Suppressor macrophage (primary cell): ENCODE measurements around the gene CD276.
A peak's percentile ranks its signal among the peaks of the same experiment; 100 is the strongest.

Experiments used
- DNase-seq, 4 experiments: peaks; one replicate each; pipeline ENCODE4 v3.0.0-alpha.2; 2020 to 2022

CD276 gene

DNA sequence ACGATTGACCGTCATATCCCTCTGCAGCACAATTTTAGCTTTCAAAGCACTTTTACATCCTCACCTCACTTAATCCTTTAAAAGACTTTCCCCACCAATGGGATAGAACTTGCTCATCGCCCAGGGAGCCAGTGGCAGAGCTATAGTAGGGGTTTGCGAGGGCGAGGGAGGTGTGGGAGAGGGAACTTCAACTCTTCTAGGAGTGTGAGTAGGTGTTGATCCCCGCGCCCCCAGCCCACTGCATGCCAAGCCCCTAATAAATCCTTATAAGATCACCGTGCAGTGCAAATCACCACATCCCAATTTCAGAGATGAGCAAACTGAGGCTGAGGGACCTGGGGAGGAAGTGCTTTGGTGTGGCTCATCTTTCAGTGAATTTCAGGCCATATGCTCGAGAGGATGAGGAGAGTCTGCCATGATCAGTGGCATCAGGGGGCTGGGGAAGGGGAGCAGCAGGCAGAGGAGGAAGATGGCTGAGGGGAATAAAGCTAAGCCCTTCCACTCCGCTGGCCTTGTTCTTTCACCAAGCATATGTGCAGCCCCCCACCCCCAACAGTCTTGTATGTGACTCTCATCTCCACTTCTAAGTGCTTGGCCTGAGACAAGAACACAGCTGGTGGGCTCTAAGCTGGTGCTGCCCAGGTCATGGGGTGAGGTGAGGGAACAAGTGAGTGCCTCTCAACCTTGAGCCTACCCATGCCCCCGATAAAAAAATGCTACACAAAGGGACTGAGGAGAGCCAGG is 63.8 kb downstream of the CD276 start:
- no peak for DNase-seq

DNA sequence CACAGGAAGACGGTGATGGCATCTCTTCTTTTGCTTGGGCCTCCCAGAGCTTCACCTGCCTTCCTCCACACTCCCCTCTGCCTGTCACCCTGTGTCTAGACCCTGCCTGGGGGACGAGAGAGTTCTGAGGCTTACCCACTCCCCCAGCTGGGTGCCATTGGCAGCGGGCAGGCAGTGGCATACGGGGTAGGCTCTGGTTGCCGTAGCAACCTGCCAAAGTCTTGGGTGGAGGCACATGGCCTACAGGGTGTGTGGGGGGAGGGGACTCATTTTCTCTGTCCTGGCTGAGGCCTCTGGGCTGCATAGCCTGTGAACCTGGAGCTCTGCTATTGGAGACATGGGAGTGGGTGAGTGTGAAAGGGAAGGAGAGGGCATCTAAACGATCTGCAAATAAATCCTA is 64.5 kb downstream of the CD276 start:
- DNase-seq: no peak

DNA sequence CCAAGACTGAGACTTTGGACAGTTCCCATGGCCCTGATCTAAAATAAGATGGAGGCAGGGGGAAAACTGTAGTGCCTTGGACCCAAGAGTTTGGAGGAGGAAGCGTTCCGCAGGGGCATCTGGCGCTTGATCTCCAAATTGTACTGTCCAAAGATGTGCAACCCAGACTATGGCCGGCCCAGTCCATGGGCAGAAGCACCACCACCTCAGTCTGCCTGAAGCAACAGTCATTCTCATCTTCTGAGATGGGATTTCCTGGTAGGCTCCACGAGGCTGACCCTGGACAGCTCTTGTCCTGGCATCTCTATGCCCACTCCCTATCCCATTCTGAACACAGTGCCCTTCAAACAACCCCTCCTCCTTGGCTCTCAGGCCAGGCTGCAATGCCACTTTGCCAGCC is 65.3 kb downstream of the CD276 start:
- DNase-seq: no peak

DNA sequence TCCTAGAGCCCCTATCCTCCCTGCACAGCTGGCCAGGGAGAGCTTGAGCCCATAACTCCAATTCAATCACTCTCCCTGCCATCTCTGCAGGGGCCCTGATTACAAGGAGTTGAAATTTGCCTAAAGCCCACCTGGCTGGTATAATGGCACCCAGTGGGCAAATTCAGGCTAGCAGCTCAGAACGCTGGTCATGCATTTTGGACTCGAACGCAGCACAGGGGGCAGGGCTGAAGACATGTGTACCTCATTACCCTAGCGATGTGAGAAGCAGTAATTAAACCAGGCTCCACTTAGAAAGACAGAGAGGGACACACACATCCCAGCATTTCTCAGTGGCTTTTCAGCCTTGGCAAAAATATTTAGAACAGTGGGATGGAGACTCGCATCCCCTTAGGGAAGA is 65.8 kb downstream of the CD276 start:
- no peak for DNase-seq

DNA sequence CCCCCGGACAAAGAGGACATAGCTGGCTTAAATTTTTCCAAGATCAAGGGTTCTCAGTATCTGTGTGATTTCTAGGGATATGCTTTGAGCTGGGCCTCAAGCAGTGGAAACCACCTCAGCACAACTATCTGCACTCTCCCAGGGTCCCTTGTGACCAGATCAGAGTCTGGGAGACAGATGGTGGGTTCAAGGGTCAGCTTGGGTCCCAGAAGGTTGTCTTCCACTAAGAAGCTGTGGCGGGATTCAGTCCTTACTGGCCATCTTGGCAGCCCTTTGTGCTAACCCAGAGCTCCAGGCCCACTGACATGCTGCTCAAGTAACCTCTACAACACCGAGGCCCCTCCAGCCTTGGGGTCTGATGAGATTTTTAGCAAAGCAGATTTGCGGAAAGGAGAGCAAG is 66.3 kb downstream of the CD276 start:
- no peak for DNase-seq

DNA sequence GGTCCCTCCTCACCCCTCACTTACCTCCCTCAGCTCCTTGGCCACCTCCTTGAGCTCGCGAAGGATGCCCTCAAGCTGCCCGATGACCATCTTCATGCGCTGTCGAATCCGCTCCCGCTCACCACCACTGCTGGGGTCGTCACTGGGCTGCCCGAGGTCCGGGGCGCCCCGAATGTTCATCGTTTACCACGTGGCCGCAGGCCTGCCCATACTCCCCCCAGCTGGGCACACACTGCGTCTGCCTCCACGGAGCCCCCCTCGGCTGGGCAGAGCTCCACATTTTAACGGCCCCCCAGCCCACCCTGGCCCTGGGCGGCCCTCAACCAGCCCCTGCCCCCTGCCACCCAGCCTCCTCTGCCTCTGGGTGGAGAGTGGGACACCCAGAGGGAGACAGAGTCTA is 66.8 kb downstream of the CD276 start:
- no peak for DNase-seq

- no peak for DNase-seq
These were observed 67.3 kb downstream of the CD276 start for GRCh38 chr15:73751511-73751898.

GRCh38 chr15:73751899-73752805 is 68.0 kb downstream of the CD276 start:
- DNase-seq: no peak

- no peak for DNase-seq
These were observed 68.6 kb downstream of the CD276 start for GRCh38 chr15:73752806-73753193.

- peak in 2 of 4 experiments; percentile 9 to 24 for DNase-seq
These were observed 69.3 kb downstream of the CD276 start, which contains the start of gene INSYN1 for GRCh38 chr15:73753250-73754130. Gene INSYN1 (minus strand): TSS chr15:73753351. CDS start chr15:73751130, 2,221 bp downstream.

- peak in 2 of 4 experiments; percentile 20 to 23 for DNase-seq
These were observed 70.3 kb downstream of the CD276 start for GRCh38 chr15:73754461-73754860.

DNA sequence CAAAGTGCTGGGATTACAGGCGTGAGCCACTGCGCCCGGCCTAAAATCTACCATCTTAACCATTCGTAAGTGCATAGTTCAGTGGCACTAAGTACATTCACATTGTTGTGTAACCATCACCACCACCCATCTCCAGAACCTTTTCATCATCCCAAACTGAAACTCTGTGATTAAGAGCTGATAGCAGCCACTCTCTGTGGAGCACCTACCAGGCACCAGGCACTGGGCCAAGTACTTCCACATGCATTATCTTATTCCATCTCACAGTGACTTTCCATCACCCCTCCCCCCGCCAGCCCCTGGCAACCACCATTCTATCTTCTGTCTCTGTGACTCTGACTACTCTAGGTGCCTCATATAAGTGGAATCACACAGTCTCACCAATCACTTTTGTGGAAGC is 71.3 kb downstream of the CD276 start:
- no peak for DNase-seq

GRCh38 chr15:73755946-73756345 is 71.8 kb downstream of the CD276 start:
- DNase-seq: no peak

DNA sequence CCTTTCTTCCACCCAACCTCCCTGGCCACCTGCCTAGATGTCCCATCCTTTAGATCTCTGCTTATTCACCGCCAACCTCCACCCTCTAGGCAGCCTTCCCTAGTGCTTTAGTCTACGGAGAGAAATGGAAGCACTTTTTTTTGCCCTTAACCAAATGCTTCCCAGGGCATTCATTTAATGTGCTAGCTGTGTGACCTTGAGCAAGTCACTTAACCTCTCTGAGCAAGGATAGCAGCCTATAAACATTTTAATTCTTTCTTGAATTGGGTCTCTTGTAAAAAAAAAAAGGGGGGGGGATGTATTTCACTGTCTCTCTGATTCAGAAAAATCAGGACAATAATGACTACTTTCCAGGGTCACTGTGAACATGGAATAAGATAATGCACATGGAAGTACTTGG is 72.2 kb downstream of the CD276 start:
- no peak for DNase-seq

DNA sequence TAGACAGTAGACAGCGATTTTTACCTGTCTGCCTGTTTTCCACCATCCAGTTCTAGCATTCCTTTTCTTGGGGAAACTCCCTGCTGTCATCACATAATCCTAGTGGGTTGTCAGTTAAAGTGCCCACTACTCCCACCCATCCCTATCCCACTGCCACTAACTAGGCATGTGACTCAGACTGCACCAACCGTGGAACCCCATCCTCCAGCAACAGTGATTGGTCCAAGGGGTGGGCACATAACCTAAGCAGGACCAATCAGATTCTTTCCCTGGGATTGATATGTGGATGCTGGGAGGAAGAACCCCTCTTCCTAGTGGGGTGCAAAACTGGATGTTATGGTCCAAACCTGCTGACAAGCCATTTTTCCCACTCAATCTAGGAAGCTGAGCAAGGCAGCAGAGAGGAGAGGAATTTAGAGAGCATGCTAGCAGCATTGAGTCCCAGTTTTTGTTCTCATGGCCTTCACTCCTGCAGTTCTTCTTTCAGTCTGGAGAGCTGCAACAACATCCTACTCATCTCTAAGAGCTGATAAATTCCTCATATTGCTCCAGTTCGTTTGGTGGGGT is 72.8 kb downstream of the CD276 start:
- DNase-seq: no peak

DNA sequence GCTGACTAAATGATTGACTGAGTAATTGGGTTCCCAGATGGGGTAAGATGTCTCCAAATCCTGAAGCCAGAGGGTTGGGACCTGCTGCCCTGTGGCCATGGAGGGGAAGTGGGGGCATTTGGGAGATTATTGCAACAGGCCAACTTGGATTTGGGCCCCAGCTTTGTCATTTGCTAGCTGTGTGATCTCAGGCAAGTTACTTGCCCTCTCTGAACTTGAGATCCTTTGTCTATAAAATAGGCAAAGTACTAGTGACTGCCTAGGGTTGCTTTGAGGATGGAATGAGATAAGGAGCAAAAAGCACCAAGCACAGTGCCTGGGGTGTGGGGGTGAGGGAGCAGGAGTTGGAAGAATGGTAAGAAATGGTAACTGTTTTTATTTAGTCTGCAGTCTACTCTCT is 73.4 kb downstream of the CD276 start:
- peak in 1 of 4 experiments; percentile 12 for DNase-seq

- peak; percentile 53 to 81 (median 72) for DNase-seq
These were observed 74.3 kb downstream of the CD276 start for GRCh38 chr15:73758461-73758860.

GRCh38 chr15:73760330-73761329 is 76.4 kb downstream of the CD276 start:
- no peak for DNase-seq

GRCh38 chr15:73763931-73764330 is 79.7 kb downstream of the CD276 start:
- no peak for DNase-seq
